SK-N-SH (cell line): ENCODE results near the gene SLC9C1. TPM values are rescaled to one million over a fixed set of nuclear protein-coding genes. Genes with fewer than 3 reads are reported as not detected.

Experiments used
- CTCF ChIA-PET: fragments of 300-600, 350-600 bp; formaldehyde crosslinking; extraction: SDS; loops from one replicate; lab custom pipeline; 2021; lab: Yijun Ruan, JAX
- POLR2A ChIA-PET: fragments of 350-600 bp; sonication (Branson Sonifier 250); formaldehyde crosslinking; extraction: SDS; loops from one replicate; lab custom pipeline; 2020; ENCODE audit warnings: antibody characterized with exemption, inconsistent platforms; lab: Yijun Ruan, JAX
- DNase-seq: peaks from one replicate; pipeline ENCODE4 v3.0.0; 2012
- H2AFZ ChIP-seq: fragments of 200-600 bp; sonication (generic); 2 replicates; pipeline ENCODE4 v1.8.1; 2016; ENCODE audit warnings: antibody characterized with exemption, mild to moderate bottlenecking, low read depth
- H3F3A ChIP-seq: fragments of 200-600 bp; sonication (generic); replicated peaks from 2 replicates; pipeline ENCODE3; 2016; ENCODE audit warnings: antibody characterized with exemption, mild to moderate bottlenecking; ENCODE audit not compliant: insufficient read depth
- H3K27ac ChIP-seq, 2 experiments: fragments of 200-500 bp in 1 of 2; fragments of 200-600 bp in 1 of 2; sonication (Bioruptor generic) in 1 of 2; sonication (generic), shearing (Covaris generic) in 1 of 2; 2 replicates each; pipeline versions ENCODE4 v1.5.1 to v1.6.1; 2014 to 2016; ENCODE audit warnings: low read depth in 2 of 2, inconsistent platforms in 1 of 2, low read length in 1 of 2, mild to moderate bottlenecking in 1 of 2, mixed read lengths in 1 of 2
- H3K27me3 ChIP-seq: fragments of 200-600 bp; sonication (generic), shearing (Covaris generic); 2 replicates; pipeline ENCODE4 v1.6.1; 2016; ENCODE audit warnings: mixed run types; ENCODE audit not compliant: insufficient read depth
- H3K36me3 ChIP-seq, 2 experiments: fragments of 200-500 bp in 1 of 2; fragments of 200-600 bp in 1 of 2; sonication (Bioruptor generic) in 1 of 2; sonication (generic) in 1 of 2; replicated peaks in 1 of 2; 2 replicates each; pipeline versions ENCODE3 to v1.5.1; 2014 to 2016; ENCODE audit warnings: low read length in 1 of 2, mild to moderate bottlenecking in 1 of 2; ENCODE audit not compliant: insufficient read depth in 2 of 2, control insufficient read depth in 1 of 2
- H3K4me1 ChIP-seq, 2 experiments: fragments of 200-500 bp in 1 of 2; fragments of 200-600 bp in 1 of 2; sonication (Bioruptor generic) in 1 of 2; sonication (generic), shearing (Covaris generic) in 1 of 2; 2 replicates each; pipeline versions ENCODE4 v1.5.1 to v1.6.1; 2014 to 2016; ENCODE audit warnings: low read depth in 1 of 2, low read length in 1 of 2, mixed run types in 1 of 2; ENCODE audit not compliant: insufficient read depth in 2 of 2, control insufficient read depth in 1 of 2
- H3K4me2 ChIP-seq: fragments of 200-600 bp; sonication (generic), shearing (Covaris generic); 2 replicates; pipeline ENCODE4 v1.6.1; 2017; ENCODE audit warnings: mixed run types
- H3K4me3 ChIP-seq, 2 experiments: fragments of 200-500 bp in 1 of 2; fragments of 200-600 bp in 1 of 2; sonication (Bioruptor generic) in 1 of 2; sonication (generic), shearing (Covaris generic) in 1 of 2; 2 replicates each; pipeline versions ENCODE4 v1.5.1 to v1.8.1; 2014 to 2016; ENCODE audit warnings: low read depth in 2 of 2, inconsistent platforms in 1 of 2, low read length in 1 of 2, mild to moderate bottlenecking in 1 of 2, mixed read lengths in 1 of 2, moderate library complexity in 1 of 2
- H3K79me2 ChIP-seq: fragments of 200-600 bp; sonication (generic); 2 replicates; pipeline ENCODE4 v1.8.1; 2017; ENCODE audit warnings: mild to moderate bottlenecking; ENCODE audit not compliant: insufficient read depth
- H3K9ac ChIP-seq: fragments of 200-600 bp; sonication (generic); 2 replicates; pipeline ENCODE4 v1.6.1; 2017; ENCODE audit warnings: mixed run types
- H3K9me2 ChIP-seq: fragments of 200-600 bp; sonication (generic); 2 replicates; pipeline ENCODE4 v1.6.1; 2017; ENCODE audit warnings: mixed run types
- H3K9me3 ChIP-seq: fragments of 200-600 bp; sonication (generic); 2 replicates; pipeline ENCODE4 v1.6.1; 2017; ENCODE audit warnings: mixed run types, mild to moderate bottlenecking, moderate library complexity
- H4K20me1 ChIP-seq: fragments of 200-600 bp; sonication (generic); 2 replicates; pipeline ENCODE4 v1.6.1; 2017; ENCODE audit warnings: mild to moderate bottlenecking, mixed run types; ENCODE audit not compliant: insufficient read depth
- CHD2 ChIP-seq: fragments of 150-350 bp; IDR thresholded peaks from 2 replicates; pipeline ENCODE4 v1.6.1; 2018; ENCODE audit warnings: low read length; ENCODE audit not compliant: partially characterized antibody
- FOSL2 ChIP-seq: IDR thresholded peaks from 2 replicates; pipeline ENCODE4 v1.4.0; 2012; ENCODE audit warnings: low read depth, mild to moderate bottlenecking, moderate library complexity, borderline replicate concordance
- FOXM1 ChIP-seq: IDR thresholded peaks from 2 replicates; pipeline ENCODE4 v1.4.0; 2012; ENCODE audit warnings: low read depth, mild to moderate bottlenecking
- GABPA ChIP-seq: IDR thresholded peaks from 2 replicates; pipeline ENCODE4 v1.4.0; 2012; ENCODE audit warnings: low read depth, mild to moderate bottlenecking
- MEF2A ChIP-seq: IDR thresholded peaks from 2 replicates; pipeline ENCODE4 v1.4.0; 2012; ENCODE audit warnings: low read depth, borderline replicate concordance
- MXI1 ChIP-seq: IDR thresholded peaks from 2 replicates; pipeline ENCODE4 v1.6.1; 2012; ENCODE audit warnings: mild to moderate bottlenecking, low read depth, low read length, improper control_type of control experiment
- NRF1 ChIP-seq: IDR thresholded peaks from 2 replicates; pipeline ENCODE4 v1.6.1; 2012; ENCODE audit warnings: low read depth, mild to moderate bottlenecking, low read length
- RAD21 ChIP-seq: IDR thresholded peaks from 2 replicates; pipeline ENCODE4 v1.6.1; 2012; ENCODE audit warnings: mild to moderate bottlenecking, low read length
- SIN3A ChIP-seq: IDR thresholded peaks from 2 replicates; pipeline ENCODE4 v1.6.1; 2012; ENCODE audit warnings: low read depth, mild to moderate bottlenecking, low read length, moderate library complexity, borderline replicate concordance
- WGBS: methylation state at CpG from one replicate; pipeline ENCODE4 v1.1.6; 2017; ENCODE audit warnings: low lambda C conversion rate; 5-methylcytosine and 5-hydroxymethylcytosine counted together
- polyA plus RNA-seq, 3 experiments: library from polyadenylated mRNA; depleted of rRNA; stranded (reverse); fragments of >200 nt; gene quantifications; 2 replicates each; pipeline ENCODE4 v1.2.3, GENCODE V29; 2012
- TF ChIP-seq, protein P1 (sequence below): IDR thresholded peaks from 2 replicates; pipeline ENCODE4 v1.4.0; 2012; ENCODE audit warnings: low read depth, borderline replicate concordance
- TF ChIP-seq, protein P2 (sequence below): fragments of 150-350 bp; IDR thresholded peaks from 2 replicates; pipeline ENCODE4 v1.6.1; 2016; ENCODE audit warnings: mild to moderate bottlenecking, low read depth, low read length
- TF ChIP-seq, protein P3 (sequence below): IDR thresholded peaks from 2 replicates; pipeline ENCODE4 v1.6.1; 2012; ENCODE audit warnings: mild to moderate bottlenecking, low read depth, low read length, moderate library complexity

Gene SLC9C1
- polyA plus RNA-seq, 1 of the 3 experiments (the other 2 are of a cell fraction): not detected

DNA sequence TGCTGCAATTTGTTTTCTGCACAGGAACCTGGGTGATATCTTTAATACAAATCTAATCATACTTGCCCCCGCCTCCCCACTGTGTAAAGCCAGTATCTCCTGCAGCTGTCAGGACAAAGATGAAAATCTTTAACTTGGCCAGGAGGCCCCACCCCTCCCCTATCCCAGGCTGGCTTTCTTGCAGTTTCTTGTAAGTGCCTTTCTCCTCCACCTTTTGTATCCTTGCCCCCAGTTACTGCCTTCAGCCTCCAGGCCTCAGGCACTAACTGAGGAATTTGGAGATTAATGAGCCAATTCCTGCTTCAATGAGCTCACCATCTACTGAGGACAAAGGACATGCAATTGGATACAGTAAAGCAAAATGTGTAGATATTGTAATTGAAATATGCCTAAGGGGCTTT lies 167.5 kb downstream of the SLC9C1 start:
- Histone ChIP-seq H3K27ac (no peak overlapping the region), H3K4me1 (no peaks in the 10 kb centered on the region), H2AFZ (no peak overlapping the region), H3K9me3 (no peaks in the 10 kb centered on the region), H3K27me3 (no peaks in the 10 kb centered on the region), H3K4me3 (no peak overlapping the region), H3K9me2 (no peaks in the 10 kb centered on the region), H3K9ac (no peak overlapping the region), H3K4me2 (no peak overlapping the region), H3K36me3 (peaks cover 0 to 9% of the 10 kb centered on the region in 2 experiments), H4K20me1 (no peaks in the 10 kb centered on the region), H3F3A (no peaks in the 10 kb centered on the region), H3K79me2 (no peaks in the 10 kb centered on the region)
- ChIA-PET POLR2A (no interaction called here), CTCF (interaction anchor here (1.2 to 4.7 kb wide), 2 partner anchors 11 to 15 kb away, joined by 3 to 29 read pairs; no protein-coding TSS in a partner anchor)
- no peak for TF ChIP-seq RAD21
- TF ChIP-seq, protein P1, sequence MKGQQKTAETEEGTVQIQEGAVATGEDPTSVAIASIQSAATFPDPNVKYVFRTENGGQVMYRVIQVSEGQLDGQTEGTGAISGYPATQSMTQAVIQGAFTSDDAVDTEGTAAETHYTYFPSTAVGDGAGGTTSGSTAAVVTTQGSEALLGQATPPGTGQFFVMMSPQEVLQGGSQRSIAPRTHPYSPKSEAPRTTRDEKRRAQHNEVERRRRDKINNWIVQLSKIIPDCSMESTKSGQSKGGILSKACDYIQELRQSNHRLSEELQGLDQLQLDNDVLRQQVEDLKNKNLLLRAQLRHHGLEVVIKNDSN: no peak
- TF ChIP-seq, protein P2, sequence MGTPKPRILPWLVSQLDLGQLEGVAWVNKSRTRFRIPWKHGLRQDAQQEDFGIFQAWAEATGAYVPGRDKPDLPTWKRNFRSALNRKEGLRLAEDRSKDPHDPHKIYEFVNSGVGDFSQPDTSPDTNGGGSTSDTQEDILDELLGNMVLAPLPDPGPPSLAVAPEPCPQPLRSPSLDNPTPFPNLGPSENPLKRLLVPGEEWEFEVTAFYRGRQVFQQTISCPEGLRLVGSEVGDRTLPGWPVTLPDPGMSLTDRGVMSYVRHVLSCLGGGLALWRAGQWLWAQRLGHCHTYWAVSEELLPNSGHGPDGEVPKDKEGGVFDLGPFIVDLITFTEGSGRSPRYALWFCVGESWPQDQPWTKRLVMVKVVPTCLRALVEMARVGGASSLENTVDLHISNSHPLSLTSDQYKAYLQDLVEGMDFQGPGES: no peak
- TF ChIP-seq GABPA: no peak
- no peak for TF ChIP-seq FOXM1
- 83% methylated on average over 1 of the region's 1 CpG for WGBS
- no peak for DNase-seq

DNA sequence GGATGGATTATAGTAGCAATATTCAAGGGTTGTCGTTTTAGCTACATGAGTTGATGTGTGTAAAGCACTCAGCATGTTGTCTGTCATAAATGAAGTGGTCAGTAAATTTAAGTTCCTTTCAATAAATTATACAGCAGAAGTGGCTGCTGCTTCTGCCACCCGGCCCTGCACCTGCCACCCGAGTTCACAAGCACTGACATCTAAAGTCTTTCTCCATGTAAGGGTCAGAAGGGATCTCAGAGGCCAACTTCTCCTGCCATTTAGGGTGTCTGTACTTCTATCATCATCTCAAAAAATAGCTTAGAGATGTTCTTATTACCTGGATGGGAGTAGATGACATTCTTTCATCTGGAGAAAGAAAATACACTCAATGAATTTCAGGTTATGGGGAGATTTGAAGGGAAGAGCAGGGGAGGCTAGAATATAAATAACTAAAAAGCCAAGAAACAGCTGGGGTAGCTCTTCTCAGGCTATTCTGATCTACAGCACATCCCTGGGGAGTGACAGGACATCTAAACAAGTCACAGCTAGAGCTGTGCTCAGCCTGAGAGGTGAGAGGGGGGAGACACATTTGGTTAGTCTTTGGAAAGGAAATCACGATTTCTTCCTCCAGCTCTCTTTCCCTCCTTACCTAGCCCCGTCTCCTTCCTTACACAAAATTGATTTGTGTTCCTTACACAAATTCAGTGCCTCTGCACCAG lies 169.0 kb downstream of the SLC9C1 start:
- H3K9me3 ChIP-seq: no peaks in the 10 kb centered on the region
- ChIA-PET POLR2A (no interaction called here), CTCF (interaction anchor here (1.0 to 4.7 kb wide), 4 partner anchors 12 to 406 kb away, joined by 4 to 29 read pairs (median 5); no protein-coding TSS in a partner anchor)
- DNase-seq: no peak
- no peaks in the 10 kb centered on the region for H3K79me2 ChIP-seq
- H2AFZ ChIP-seq: no peak overlapping the region
- no peaks in the 10 kb centered on the region for H3K27me3 ChIP-seq
- H3K27ac ChIP-seq: no peak overlapping the region
- TF ChIP-seq CHD2: no peak
- no peak for TF ChIP-seq NRF1
- no peak for TF ChIP-seq FOSL2
- TF ChIP-seq SIN3A: no peak
- TF ChIP-seq, protein P3, sequence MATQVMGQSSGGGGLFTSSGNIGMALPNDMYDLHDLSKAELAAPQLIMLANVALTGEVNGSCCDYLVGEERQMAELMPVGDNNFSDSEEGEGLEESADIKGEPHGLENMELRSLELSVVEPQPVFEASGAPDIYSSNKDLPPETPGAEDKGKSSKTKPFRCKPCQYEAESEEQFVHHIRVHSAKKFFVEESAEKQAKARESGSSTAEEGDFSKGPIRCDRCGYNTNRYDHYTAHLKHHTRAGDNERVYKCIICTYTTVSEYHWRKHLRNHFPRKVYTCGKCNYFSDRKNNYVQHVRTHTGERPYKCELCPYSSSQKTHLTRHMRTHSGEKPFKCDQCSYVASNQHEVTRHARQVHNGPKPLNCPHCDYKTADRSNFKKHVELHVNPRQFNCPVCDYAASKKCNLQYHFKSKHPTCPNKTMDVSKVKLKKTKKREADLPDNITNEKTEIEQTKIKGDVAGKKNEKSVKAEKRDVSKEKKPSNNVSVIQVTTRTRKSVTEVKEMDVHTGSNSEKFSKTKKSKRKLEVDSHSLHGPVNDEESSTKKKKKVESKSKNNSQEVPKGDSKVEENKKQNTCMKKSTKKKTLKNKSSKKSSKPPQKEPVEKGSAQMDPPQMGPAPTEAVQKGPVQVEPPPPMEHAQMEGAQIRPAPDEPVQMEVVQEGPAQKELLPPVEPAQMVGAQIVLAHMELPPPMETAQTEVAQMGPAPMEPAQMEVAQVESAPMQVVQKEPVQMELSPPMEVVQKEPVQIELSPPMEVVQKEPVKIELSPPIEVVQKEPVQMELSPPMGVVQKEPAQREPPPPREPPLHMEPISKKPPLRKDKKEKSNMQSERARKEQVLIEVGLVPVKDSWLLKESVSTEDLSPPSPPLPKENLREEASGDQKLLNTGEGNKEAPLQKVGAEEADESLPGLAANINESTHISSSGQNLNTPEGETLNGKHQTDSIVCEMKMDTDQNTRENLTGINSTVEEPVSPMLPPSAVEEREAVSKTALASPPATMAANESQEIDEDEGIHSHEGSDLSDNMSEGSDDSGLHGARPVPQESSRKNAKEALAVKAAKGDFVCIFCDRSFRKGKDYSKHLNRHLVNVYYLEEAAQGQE: no peak
- no peak for TF ChIP-seq MEF2A
- TF ChIP-seq RAD21: no peak
- no peak for TF ChIP-seq MXI1
- H3K9ac ChIP-seq: no peak overlapping the region
- H4K20me1 ChIP-seq: no peaks in the 10 kb centered on the region
- H3K9me2 ChIP-seq: no peaks in the 10 kb centered on the region
- no peaks in the 10 kb centered on the region for H3K4me1 ChIP-seq
- no peak overlapping the region for H3K4me2 ChIP-seq
- H3K4me3 ChIP-seq: no peak overlapping the region
- no peaks in the 10 kb centered on the region for H3F3A ChIP-seq
- 94% methylated on average over 5 of the region's 5 CpGs for WGBS
- H3K36me3 ChIP-seq: peaks cover 0 to 9% of the 10 kb centered on the region in 2 experiments
